Neural cell (in vitro differentiated cells): ENCODE measurements around the gene MLLT3. TPM values are rescaled to one million over a fixed set of nuclear protein-coding genes. Genes with fewer than 3 reads are reported as not detected.

ENCODE experiments used
- H2AFZ ChIP-seq: fragments of 200-600, 300-800 bp; sonication (generic), shearing (Covaris generic); 2 replicates; pipeline ENCODE4 v1.6.0; 2014; ENCODE audit warnings: low read depth, mild to moderate bottlenecking, antibody characterized with exemption, low read length, moderate library complexity
- H3F3A ChIP-seq: fragments of 200-600 bp; shearing (Covaris generic); 2 replicates; pipeline ENCODE4 v1.6.1; 2016; ENCODE audit warnings: mild to moderate bottlenecking, moderate library complexity, mixed read lengths, antibody characterized with exemption, low read length; ENCODE audit not compliant: insufficient read depth, poor library complexity, severe bottlenecking
- H3K27ac ChIP-seq: fragments of 200-600, 300-800 bp; sonication (generic), shearing (Covaris generic); 2 replicates; pipeline ENCODE4 v1.5.1; 2014; ENCODE audit warnings: mild to moderate bottlenecking, low read length, moderate library complexity
- H3K27me3 ChIP-seq: fragments of 300-800, 200-600 bp; sonication (generic), shearing (Covaris generic); 2 replicates; pipeline ENCODE4 v1.6.0; 2014; ENCODE audit warnings: mild to moderate bottlenecking, low read depth, low read length, moderate library complexity; ENCODE audit not compliant: insufficient read depth
- H3K36me3 ChIP-seq: fragments of 300-800, 200-600 bp; sonication (generic), shearing (Covaris generic); 2 replicates; pipeline ENCODE4 v1.5.1; 2014; ENCODE audit warnings: mild to moderate bottlenecking, antibody characterized with exemption, low read length, moderate library complexity; ENCODE audit not compliant: insufficient read depth
- H3K4me2 ChIP-seq: fragments of 300-800, 200-600 bp; sonication (generic), shearing (Covaris generic); 2 replicates; pipeline ENCODE4 v1.6.0; 2014; ENCODE audit warnings: mild to moderate bottlenecking, low read length
- H3K4me3 ChIP-seq: fragments of 300-800, 200-600 bp; sonication (generic), shearing (Covaris generic); 2 replicates; pipeline ENCODE4 v1.5.1; 2014; ENCODE audit warnings: mild to moderate bottlenecking, low read length, moderate library complexity
- H3K79me2 ChIP-seq: fragments of 200-600 bp; shearing (Covaris generic); replicated peaks from 2 replicates; pipeline ENCODE4 v1.6.0; 2014; ENCODE audit warnings: mild to moderate bottlenecking, low read length, moderate library complexity; ENCODE audit not compliant: insufficient read depth
- H3K9ac ChIP-seq: fragments of 300-800, 200-600 bp; sonication (generic), shearing (Covaris generic); 2 replicates; pipeline ENCODE4 v1.6.1; 2016; ENCODE audit warnings: mild to moderate bottlenecking, low read length, mixed read lengths
- H3K9me2 ChIP-seq: fragments of 200-600 bp; shearing (Covaris generic); 2 replicates; pipeline ENCODE4 v1.6.1; 2016; ENCODE audit warnings: mild to moderate bottlenecking, low read length, mixed read lengths; ENCODE audit not compliant: insufficient read depth
- H3K9me3 ChIP-seq: fragments of 200-600, 300-800 bp; sonication (generic), shearing (Covaris generic); 2 replicates; pipeline ENCODE4 v1.6.1; 2016; ENCODE audit warnings: mild to moderate bottlenecking, mixed run types, low read length, moderate library complexity, mixed read lengths
- H4K20me1 ChIP-seq: fragments of 200-600 bp; shearing (Covaris generic); 2 replicates; pipeline ENCODE4 v1.6.1; 2016; ENCODE audit warnings: mild to moderate bottlenecking, mixed run types; ENCODE audit not compliant: insufficient read depth
- EP300 ChIP-seq: fragments of 450-650 bp; conservative IDR thresholded peaks from 2 replicates; pipeline ENCODE4 v1.6.1; 2014; ENCODE audit warnings: antibody characterized with exemption, mild to moderate bottlenecking, moderate library complexity; ENCODE audit not compliant: poor library complexity, severe bottlenecking
- EZH2 ChIP-seq: fragments of 200-600, 300-800 bp; shearing (Covaris generic), sonication (generic); IDR thresholded peaks from 2 replicates; pipeline ENCODE4 v1.6.1; 2014; ENCODE audit warnings: antibody characterized with exemption, low read length, borderline replicate concordance, mild to moderate bottlenecking; ENCODE audit not compliant: insufficient read depth, poor library complexity, severe bottlenecking
- MXI1 ChIP-seq: fragments of 450-650 bp; conservative IDR thresholded peaks from 2 replicates; pipeline ENCODE4 v1.6.1; 2014; ENCODE audit warnings: antibody characterized with exemption, mild to moderate bottlenecking; ENCODE audit not compliant: poor library complexity, severe bottlenecking
- POLR2AphosphoS5 ChIP-seq: IDR thresholded peaks from 2 replicates; pipeline ENCODE4 v1.6.1; 2012
- RAD21 ChIP-seq: fragments of 450-650 bp; conservative IDR thresholded peaks from 2 replicates; pipeline ENCODE4 v1.6.1; 2014; ENCODE audit warnings: antibody characterized with exemption, mild to moderate bottlenecking, moderate library complexity
- REST ChIP-seq: IDR thresholded peaks from 2 replicates; pipeline ENCODE4 v1.6.1; 2012; ENCODE audit warnings: borderline replicate concordance
- SMC3 ChIP-seq: fragments of 450-650 bp; conservative IDR thresholded peaks from 2 replicates; pipeline ENCODE4 v1.6.1; 2014; ENCODE audit warnings: antibody characterized with exemption, mild to moderate bottlenecking, moderate library complexity; ENCODE audit not compliant: poor library complexity
- TAF1 ChIP-seq: IDR thresholded peaks from 2 replicates; pipeline ENCODE4 v1.6.1; 2012; ENCODE audit warnings: low read depth
- polyA plus RNA-seq: library from polyadenylated mRNA; depleted of rRNA; stranded (reverse); fragments of >200 nt; gene quantifications from 2 replicates; pipeline ENCODE4 v1.2.3, GENCODE V29; 2014
- TF ChIP-seq, protein P1 (sequence below): fragments of 450-650 bp; IDR thresholded peaks from 2 replicates; pipeline ENCODE4 v1.5.1; 2014; ENCODE audit warnings: antibody characterized with exemption, mild to moderate bottlenecking, moderate library complexity; ENCODE audit not compliant: poor library complexity, severe bottlenecking

MLLT3 gene
- polyA plus RNA-seq, 1 donor from 2014 or later: 61.5 TPM

DNA sequence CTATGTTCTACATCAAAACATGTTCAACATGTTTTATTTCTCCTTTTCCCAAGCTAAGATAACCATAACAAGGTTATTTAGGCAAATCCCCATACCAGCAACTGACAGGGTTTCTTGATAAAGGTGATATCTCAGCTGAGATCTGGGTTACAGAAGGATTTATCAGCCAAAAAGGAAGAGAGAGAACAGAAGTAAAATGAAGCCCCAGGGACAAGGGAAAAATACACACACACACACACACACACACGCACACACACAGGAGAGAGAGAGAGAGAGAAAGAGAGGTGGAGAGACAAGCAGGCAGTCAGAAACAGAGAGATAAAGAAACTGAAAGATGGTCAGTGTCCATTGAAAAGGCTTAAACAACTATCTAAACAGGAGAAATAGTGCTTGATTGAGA is 19.7 kb upstream of the MLLT3 start:
- Histone ChIP-seq H3K79me2 (no peaks in the 10 kb centered on the region), H2AFZ (no peak overlapping the region), H3K4me2 (no peak overlapping the region), H3F3A (no peaks in the 10 kb centered on the region), H3K9ac (no peak overlapping the region), H3K9me2 (no peaks in the 10 kb centered on the region), H4K20me1 (no peaks in the 10 kb centered on the region), H3K4me3 (no peak overlapping the region), H3K27ac (no peak overlapping the region), H3K9me3 (no peaks in the 10 kb centered on the region), H3K27me3 (no peaks in the 10 kb centered on the region), H3K36me3 (no peaks in the 10 kb centered on the region)
- TF ChIP-seq EP300 (no peak), TAF1 (no peak), SMC3 (no peak), EZH2 (no peak), POLR2AphosphoS5 (no peak), MXI1 (no peak), REST (no peak), RAD21 (no peak)
- TF ChIP-seq, protein P1, sequence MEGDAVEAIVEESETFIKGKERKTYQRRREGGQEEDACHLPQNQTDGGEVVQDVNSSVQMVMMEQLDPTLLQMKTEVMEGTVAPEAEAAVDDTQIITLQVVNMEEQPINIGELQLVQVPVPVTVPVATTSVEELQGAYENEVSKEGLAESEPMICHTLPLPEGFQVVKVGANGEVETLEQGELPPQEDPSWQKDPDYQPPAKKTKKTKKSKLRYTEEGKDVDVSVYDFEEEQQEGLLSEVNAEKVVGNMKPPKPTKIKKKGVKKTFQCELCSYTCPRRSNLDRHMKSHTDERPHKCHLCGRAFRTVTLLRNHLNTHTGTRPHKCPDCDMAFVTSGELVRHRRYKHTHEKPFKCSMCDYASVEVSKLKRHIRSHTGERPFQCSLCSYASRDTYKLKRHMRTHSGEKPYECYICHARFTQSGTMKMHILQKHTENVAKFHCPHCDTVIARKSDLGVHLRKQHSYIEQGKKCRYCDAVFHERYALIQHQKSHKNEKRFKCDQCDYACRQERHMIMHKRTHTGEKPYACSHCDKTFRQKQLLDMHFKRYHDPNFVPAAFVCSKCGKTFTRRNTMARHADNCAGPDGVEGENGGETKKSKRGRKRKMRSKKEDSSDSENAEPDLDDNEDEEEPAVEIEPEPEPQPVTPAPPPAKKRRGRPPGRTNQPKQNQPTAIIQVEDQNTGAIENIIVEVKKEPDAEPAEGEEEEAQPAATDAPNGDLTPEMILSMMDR: no peak

GRCh38 chr9:20640331-20641187 is 18.3 kb upstream of the MLLT3 start:
- no peaks in the 10 kb centered on the region for H3K9me2 ChIP-seq
- H3K4me3 ChIP-seq: no peak overlapping the region
- no peak overlapping the region for H3K9ac ChIP-seq
- H4K20me1 ChIP-seq: no peaks in the 10 kb centered on the region
- no peaks in the 10 kb centered on the region for H3K79me2 ChIP-seq
- no peaks in the 10 kb centered on the region for H3K36me3 ChIP-seq
- H3F3A ChIP-seq: no peaks in the 10 kb centered on the region
- no peak overlapping the region for H3K4me2 ChIP-seq
- no peak overlapping the region for H2AFZ ChIP-seq
- H3K27me3 ChIP-seq: no peaks in the 10 kb centered on the region
- H3K9me3 ChIP-seq: no peaks in the 10 kb centered on the region
- no peak overlapping the region for H3K27ac ChIP-seq
- TF ChIP-seq SMC3 (no peak), TAF1 (no peak), REST (no peak), RAD21 (no peak)
